Measurements from ENCODE around the gene ARHGEF37. TPM values are rescaled to one million over a fixed set of nuclear protein-coding genes. Genes with fewer than 3 reads are reported as not detected.
"Not testable (repeated sequence)": the region's sequence is repeated elsewhere in the genome, so short reads cannot be mapped to it uniquely, and the experiment has no call there.

The ARHGEF37 gene
- total and polyA plus RNA-seq, 2 donors: 5.6 to 14.2 TPM

DNA sequence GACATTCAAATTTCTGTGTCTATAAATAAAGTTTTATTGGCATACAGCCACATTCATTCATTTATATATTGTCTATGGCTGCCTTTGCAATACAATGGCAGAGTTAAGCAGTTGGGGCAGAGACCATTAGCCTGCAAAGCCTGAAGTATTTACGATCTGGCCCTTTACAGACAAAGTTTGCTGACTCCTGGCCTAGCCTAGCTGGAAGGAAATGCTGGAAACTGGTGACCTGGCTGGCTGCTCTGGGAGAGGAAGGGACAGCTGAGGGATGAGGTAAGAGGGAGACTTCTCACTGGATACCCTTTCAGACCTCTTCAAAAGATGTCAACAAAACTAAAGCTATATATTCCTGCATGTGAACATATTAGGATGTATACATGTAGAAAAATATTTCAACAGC is 82.8 kb downstream of the ARHGEF37 start:
- no peak for DNase-seq (ENCODE audit: extremely low spot score)
- Histone ChIP-seq H3K27ac (ENCODE audit: low read depth) (no peak overlapping the region), H3K4me1 (ENCODE audit: insufficient read depth) (no peaks in the 10 kb centered on the region), H3K4me3 (ENCODE audit: low read depth, low read length) (no peak overlapping the region), H3K36me3 (ENCODE audit: insufficient read depth) (no peaks in the 10 kb centered on the region)
- WGBS: 34% methylated on average over 1 of the region's 1 CpG

- H3K27ac ChIP-seq (ENCODE audit: low read depth): no peak overlapping the region
Observed at GRCh38 chr5:149664666-149665415, 83.5 kb downstream of the ARHGEF37 start.

DNA sequence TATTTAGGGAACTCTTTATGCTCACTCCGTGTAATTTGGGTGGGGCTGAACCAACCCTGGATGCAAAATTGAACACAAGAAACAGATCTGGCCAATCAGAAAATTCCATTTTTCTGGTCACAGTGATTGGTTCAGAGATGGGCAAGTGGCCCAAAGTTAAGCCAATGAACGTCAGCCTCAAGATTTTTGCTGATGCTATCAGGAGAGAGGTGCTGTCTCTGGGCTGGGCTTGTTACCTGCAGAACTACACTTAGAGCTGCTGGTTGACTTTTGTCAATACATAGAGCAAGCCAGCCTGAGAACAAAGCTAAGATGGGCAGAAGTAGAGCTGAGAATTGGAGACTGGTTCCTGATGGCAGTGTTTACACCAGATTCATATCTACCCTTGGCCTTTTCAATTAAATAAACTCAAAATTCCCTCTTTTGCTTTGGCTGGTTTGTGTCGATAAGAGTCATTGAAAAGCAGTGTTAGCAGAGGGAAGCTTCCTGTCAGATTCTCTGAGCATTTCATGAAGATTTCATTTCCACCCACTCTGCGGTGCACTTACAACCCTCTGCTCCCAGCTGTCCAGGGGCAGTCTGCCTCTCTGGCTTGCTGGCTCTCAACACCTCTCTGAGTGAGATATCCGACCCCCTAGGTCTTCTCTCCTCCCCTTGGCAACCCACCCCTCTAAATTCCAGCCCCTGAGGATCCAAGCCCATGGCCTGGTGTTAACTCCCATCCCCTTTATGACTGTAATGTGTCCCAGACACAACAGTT is 84.3 kb downstream of the ARHGEF37 start:
- Histone ChIP-seq H3K4me1 (ENCODE audit: insufficient read depth) (no peaks in the 10 kb centered on the region), H3K36me3 (ENCODE audit: insufficient read depth) (no peaks in the 10 kb centered on the region), H3K27ac (ENCODE audit: low read depth) (no peak overlapping the region), H3K4me3 (ENCODE audit: low read depth, low read length) (no peak overlapping the region)
- 62% methylated on average over 5 of the region's 5 CpGs for WGBS
- no peak for DNase-seq (ENCODE audit: extremely low spot score)

More at GRCh38 chr5:149664666-149665415, 83.5 kb downstream of the ARHGEF37 start:
- DNase-seq (ENCODE audit: extremely low spot score): no peak
- no peaks in the 10 kb centered on the region for H3K36me3 ChIP-seq (ENCODE audit: insufficient read depth)
- no peak overlapping the region for H3K4me3 ChIP-seq (ENCODE audit: low read depth, low read length)
- WGBS: 79% methylated on average over 11 of the region's 11 CpGs
- H3K4me1 ChIP-seq (ENCODE audit: insufficient read depth): no peaks in the 10 kb centered on the region

- 81% methylated on average over 4 of the region's 4 CpGs for WGBS
- Histone ChIP-seq H3K27ac (ENCODE audit: low read depth) (no peak overlapping the region), H3K4me1 (ENCODE audit: insufficient read depth) (no peaks in the 10 kb centered on the region), H3K36me3 (ENCODE audit: insufficient read depth) (no peaks in the 10 kb centered on the region), H3K4me3 (ENCODE audit: low read depth, low read length) (no peak overlapping the region)
- no peak for DNase-seq (ENCODE audit: extremely low spot score)
Observed at GRCh38 chr5:149666212-149666852, 85.0 kb downstream of the ARHGEF37 start.

DNA sequence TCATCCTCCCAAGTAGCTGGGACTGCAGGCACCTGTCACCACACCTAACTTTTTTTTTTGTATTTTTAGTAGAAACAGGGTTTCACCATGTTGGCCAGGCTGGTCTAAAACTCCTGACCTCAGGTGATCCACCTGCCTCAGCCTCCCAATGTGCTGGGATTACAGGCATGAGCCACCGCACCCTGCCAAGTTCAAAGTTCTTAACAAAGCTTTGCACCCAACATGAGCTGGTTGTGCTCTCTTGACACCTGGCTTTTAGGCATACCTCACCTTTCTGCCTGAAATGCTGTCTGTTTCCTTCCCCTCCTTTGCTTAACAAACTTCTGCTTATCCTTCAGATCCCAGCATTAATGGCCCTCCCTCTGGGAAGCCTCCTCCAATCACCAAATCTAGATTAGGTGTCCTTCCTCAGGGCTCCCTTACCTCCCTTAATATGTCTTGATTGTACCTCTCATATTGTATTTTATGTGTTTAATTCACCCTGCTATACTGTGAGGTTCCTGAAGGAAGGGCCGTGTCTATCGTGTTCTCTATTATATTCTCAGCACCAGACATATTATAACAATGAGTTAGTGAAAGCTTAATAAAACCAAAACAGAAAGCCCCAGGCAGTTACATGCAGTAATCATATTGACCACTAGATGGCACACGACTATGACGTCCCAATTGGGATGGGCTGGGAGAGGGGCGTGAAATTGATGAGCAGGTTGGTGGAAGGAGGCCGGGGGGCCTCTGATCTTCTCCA is 86.0 kb downstream of the ARHGEF37 start:
- 31% methylated on average over 7 of the region's 7 CpGs for WGBS
- DNase-seq (ENCODE audit: extremely low spot score): no peak
- Histone ChIP-seq H3K36me3 (ENCODE audit: insufficient read depth) (no peaks in the 10 kb centered on the region), H3K4me1 (ENCODE audit: insufficient read depth) (no peaks in the 10 kb centered on the region), H3K4me3 (ENCODE audit: low read depth, low read length) (no peak overlapping the region), H3K27ac (ENCODE audit: low read depth) (no peak overlapping the region)

- 56% methylated on average over 6 of the region's 6 CpGs for WGBS
- DNase-seq (ENCODE audit: extremely low spot score): no peak
- H3K4me3 ChIP-seq (ENCODE audit: low read depth, low read length): no peak overlapping the region
- no peaks in the 10 kb centered on the region for H3K36me3 ChIP-seq (ENCODE audit: insufficient read depth)
- no peaks in the 10 kb centered on the region for H3K4me1 ChIP-seq (ENCODE audit: insufficient read depth)
- no peak overlapping the region for H3K27ac ChIP-seq (ENCODE audit: low read depth)
Observed at GRCh38 chr5:149667829-149668330, 86.6 kb downstream of the ARHGEF37 start.

GRCh38 chr5:149669273-149669672 is 88.0 kb downstream of the ARHGEF37 start:
- H3K4me3 ChIP-seq (ENCODE audit: low read depth, low read length); H3K4me1 ChIP-seq (ENCODE audit: insufficient read depth); H3K36me3 ChIP-seq (ENCODE audit: insufficient read depth); H3K27ac ChIP-seq (ENCODE audit: low read depth); DNase-seq (ENCODE audit: extremely low spot score): not testable (repeated sequence)
- 89% methylated on average over 2 of the region's 3 CpGs for WGBS

- 82% methylated on average over 5 of the region's 5 CpGs for WGBS
- DNase-seq (ENCODE audit: extremely low spot score): no peak
- Histone ChIP-seq H3K4me1 (ENCODE audit: insufficient read depth) (no peaks in the 10 kb centered on the region), H3K4me3 (ENCODE audit: low read depth, low read length) (no peak overlapping the region), H3K36me3 (ENCODE audit: insufficient read depth) (no peaks in the 10 kb centered on the region), H3K27ac (ENCODE audit: low read depth) (no peak overlapping the region)
Observed at GRCh38 chr5:149671544-149671943, 90.2 kb downstream of the ARHGEF37 start.

GRCh38 chr5:149672701-149673476 is 91.6 kb downstream of the ARHGEF37 start:
- 84% methylated on average over 7 of the region's 7 CpGs for WGBS

GRCh38 chr5:149674686-149675085 is 93.4 kb downstream of the ARHGEF37 start:
- no peak overlapping the region for H3K4me3 ChIP-seq (ENCODE audit: low read depth, low read length)
- H3K36me3 ChIP-seq (ENCODE audit: insufficient read depth): no peaks in the 10 kb centered on the region
- no peak overlapping the region for H3K27ac ChIP-seq (ENCODE audit: low read depth)
- H3K4me1 ChIP-seq (ENCODE audit: insufficient read depth): no peaks in the 10 kb centered on the region
- WGBS: 25% methylated on average over 3 of the region's 3 CpGs
- no peak for DNase-seq (ENCODE audit: extremely low spot score)

More at GRCh38 chr5:149672701-149673476, 91.6 kb downstream of the ARHGEF37 start:
- Histone ChIP-seq H3K36me3 (ENCODE audit: insufficient read depth) (no peaks in the 10 kb centered on the region), H3K27ac (ENCODE audit: low read depth) (no peak overlapping the region), H3K4me1 (ENCODE audit: insufficient read depth) (no peaks in the 10 kb centered on the region), H3K4me3 (ENCODE audit: low read depth, low read length) (no peak overlapping the region)
- DNase-seq (ENCODE audit: extremely low spot score): no peak

DNA sequence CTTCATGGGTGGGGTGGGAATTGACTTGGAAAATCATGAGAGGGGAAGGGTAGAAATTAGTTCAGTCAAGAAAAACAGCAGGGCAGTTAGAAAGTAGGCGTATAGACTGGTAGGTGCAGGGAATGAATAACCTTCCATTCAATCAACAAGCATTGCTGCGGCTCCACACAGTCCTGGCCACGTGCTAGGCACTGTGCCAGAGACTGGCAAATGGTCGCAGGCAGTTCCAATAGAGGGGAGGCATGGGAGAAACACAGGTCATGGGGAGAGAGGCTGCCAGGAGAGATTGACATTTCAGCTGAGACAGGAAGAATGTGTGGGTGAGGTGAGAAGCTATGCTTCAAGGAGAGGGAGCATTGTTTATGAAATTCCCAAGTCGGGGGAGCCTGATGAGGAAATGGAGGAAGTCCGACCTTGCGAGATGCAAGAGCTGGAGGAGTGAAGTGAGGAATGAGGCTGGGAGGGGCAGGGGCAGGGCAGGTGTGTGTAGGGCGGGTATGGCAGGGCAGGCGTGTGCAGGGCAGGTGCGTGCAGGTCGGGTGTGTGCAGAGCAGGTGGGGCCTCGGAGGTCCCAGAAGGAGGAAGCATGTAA is 94.4 kb downstream of the ARHGEF37 start:
- no peak overlapping the region for H3K4me3 ChIP-seq (ENCODE audit: low read depth, low read length)
- H3K36me3 ChIP-seq (ENCODE audit: insufficient read depth): no peaks in the 10 kb centered on the region
- no peaks in the 10 kb centered on the region for H3K4me1 ChIP-seq (ENCODE audit: insufficient read depth)
- DNase-seq (ENCODE audit: extremely low spot score): peak; percentile 11
- H3K27ac ChIP-seq (ENCODE audit: low read depth): no peak overlapping the region
- WGBS: 62% methylated on average over 12 of the region's 12 CpGs

- DNase-seq (ENCODE audit: extremely low spot score): no peak
- H3K27ac ChIP-seq (ENCODE audit: low read depth): no peak overlapping the region
- no peaks in the 10 kb centered on the region for H3K4me1 ChIP-seq (ENCODE audit: insufficient read depth)
- 75% methylated on average over 7 of the region's 7 CpGs for WGBS
- no peak overlapping the region for H3K4me3 ChIP-seq (ENCODE audit: low read depth, low read length)
- H3K36me3 ChIP-seq (ENCODE audit: insufficient read depth): no peaks in the 10 kb centered on the region
Observed at GRCh38 chr5:149677731-149678130, 96.4 kb downstream of the ARHGEF37 start.
